ENCODE data around the gene MRPL58. TPM values are rescaled to one million over a fixed set of nuclear protein-coding genes. Genes with fewer than 3 reads are reported as not detected.

Gene MRPL58
- total RNA-seq, 1 donor from 2014 or later, result 22.4 TPM

- Histone ChIP-seq H3K27ac (no peak overlapping the region), H3K4me3 (no peak overlapping the region), H3K9me3 (no peaks in the 10 kb centered on the region), H3K36me3 (peaks cover 82% of the 10 kb centered on the region), H3K4me1 (peaks cover 14% of the 10 kb centered on the region), H3K27me3 (ENCODE audit: low read depth) (no peaks in the 10 kb centered on the region)
- ATAC-seq (no peak), DNase-seq (no peak)
- no peak for TF ChIP-seq CTCF (IDR thresholded peaks at IDR 0.05)
- intact Hi-C loops (cut with DNase I), result no loop called here
Measured at GRCh38 chr17:75060434-75061054, 48.1 kb downstream of the MRPL58 start.

- no peak overlapping the region for H3K4me3 ChIP-seq
- ATAC-seq (no peak), DNase-seq (no peak)
- H3K36me3 ChIP-seq, result peaks cover 79% of the 10 kb centered on the region
- no peaks in the 10 kb centered on the region for H3K27me3 ChIP-seq (ENCODE audit: low read depth)
- intact Hi-C loops (cut with DNase I), result no loop called here
- no peak overlapping the region for H3K27ac ChIP-seq
- H3K9me3 ChIP-seq, result no peaks in the 10 kb centered on the region
- H3K4me1 ChIP-seq, result peaks cover 14% of the 10 kb centered on the region
- no peak for TF ChIP-seq CTCF (IDR thresholded peaks at IDR 0.05)
Measured at GRCh38 chr17:75061055-75061438, 48.6 kb downstream of the MRPL58 start.

GRCh38 chr17:75061618-75062017 lies 49.1 kb downstream of the MRPL58 start:
- H3K27ac ChIP-seq, result no peak overlapping the region
- no peak for ATAC-seq

DNA sequence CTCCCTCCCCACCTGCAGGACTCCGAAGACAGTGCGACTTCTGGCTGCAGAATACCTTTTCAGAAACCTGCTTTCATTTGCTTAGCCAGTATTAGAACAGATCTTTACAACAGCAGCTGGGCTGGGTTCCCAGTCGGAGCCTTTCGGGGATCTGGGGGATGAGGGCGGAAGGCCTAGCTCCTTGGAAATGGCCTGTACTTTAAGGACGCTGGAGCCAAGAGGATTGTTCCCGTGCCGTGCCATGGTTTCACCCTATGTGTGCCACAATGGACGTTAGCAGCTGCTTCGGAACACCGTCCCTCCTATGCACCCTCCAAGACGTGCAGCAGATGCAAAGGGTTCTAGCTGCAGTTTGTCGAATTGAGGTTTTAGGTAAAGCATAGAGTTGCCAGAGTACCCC lies 50.7 kb downstream of the MRPL58 start:
- intact Hi-C loops (cut with DNase I), result no loop called here
- no peak for ATAC-seq
- TF ChIP-seq CTCF (IDR thresholded peaks at IDR 0.05), result no peak
- DNase-seq, result no peak
- Histone ChIP-seq H3K4me3 (no peak overlapping the region), H3K4me1 (peaks cover 14% of the 10 kb centered on the region), H3K27me3 (ENCODE audit: low read depth) (no peaks in the 10 kb centered on the region), H3K36me3 (peaks cover 62% of the 10 kb centered on the region), H3K27ac (no peak overlapping the region), H3K9me3 (no peaks in the 10 kb centered on the region)

More at GRCh38 chr17:75061618-75062017, 49.1 kb downstream of the MRPL58 start:
- no peak for TF ChIP-seq CTCF (IDR thresholded peaks at IDR 0.05)
- Histone ChIP-seq H3K4me1 (peaks cover 14% of the 10 kb centered on the region), H3K4me3 (no peak overlapping the region), H3K27me3 (ENCODE audit: low read depth) (no peaks in the 10 kb centered on the region), H3K36me3 (peaks cover 73% of the 10 kb centered on the region), H3K9me3 (no peaks in the 10 kb centered on the region)
- DNase-seq, result no peak
- intact Hi-C loops (cut with DNase I), result no loop called here

DNA sequence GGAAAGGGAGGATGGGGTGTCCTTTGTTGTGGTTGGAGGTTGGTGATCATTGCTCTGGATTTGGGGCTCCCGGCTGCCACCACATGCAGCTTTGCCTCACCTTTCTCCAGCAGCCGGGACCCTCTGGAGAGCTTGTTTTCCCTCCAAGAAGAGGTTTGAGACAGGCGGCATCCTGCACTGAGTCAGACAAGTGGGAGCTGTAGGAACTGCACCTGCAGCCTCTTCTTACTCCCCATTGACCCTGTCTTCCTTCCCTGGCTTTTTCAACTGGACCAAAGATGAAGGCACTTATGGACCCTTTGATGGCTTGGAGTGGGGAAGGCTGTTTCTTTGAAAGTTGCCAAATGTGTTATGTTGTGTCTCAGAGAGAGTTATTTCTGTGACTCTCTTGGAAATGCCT lies 51.2 kb downstream of the MRPL58 start:
- intact Hi-C loops (cut with DNase I), result no loop called here
- no peak for DNase-seq
- Histone ChIP-seq H3K4me3 (no peak overlapping the region), H3K9me3 (no peaks in the 10 kb centered on the region), H3K27me3 (ENCODE audit: low read depth) (no peaks in the 10 kb centered on the region), H3K27ac (no peak overlapping the region), H3K36me3 (peaks cover 59% of the 10 kb centered on the region), H3K4me1 (peaks cover 14% of the 10 kb centered on the region)
- no peak for TF ChIP-seq CTCF (IDR thresholded peaks at IDR 0.05)
- no peak for ATAC-seq
